G401 (cell line): ENCODE data around the gene PODXL2. TPM values are rescaled to one million over a fixed set of nuclear protein-coding genes. Genes with fewer than 3 reads are reported as not detected.

ENCODE experiments used
- DNase-seq: peaks from one replicate; pipeline ENCODE4 v3.0.0-alpha.2; 2015; ENCODE audit warnings: low spot score
- in situ Hi-C: cut with HindIII; loops from 2 replicates; pipeline ENCODE4 v1.10.0; 2016; ENCODE audit warnings: low sequenced_read_pairs, mixed read lengths
- total RNA-seq: library from RNA; depleted of rRNA; stranded (reverse); fragments of >200 nt; shearing (Covaris generic); gene quantifications from 2 replicates; pipeline ENCODE4 v1.2.3, GENCODE V29; 2014; rRNA removed

Gene PODXL2
- total RNA-seq, 1 experiment from 2014 or later, result 66.7 TPM

DNA sequence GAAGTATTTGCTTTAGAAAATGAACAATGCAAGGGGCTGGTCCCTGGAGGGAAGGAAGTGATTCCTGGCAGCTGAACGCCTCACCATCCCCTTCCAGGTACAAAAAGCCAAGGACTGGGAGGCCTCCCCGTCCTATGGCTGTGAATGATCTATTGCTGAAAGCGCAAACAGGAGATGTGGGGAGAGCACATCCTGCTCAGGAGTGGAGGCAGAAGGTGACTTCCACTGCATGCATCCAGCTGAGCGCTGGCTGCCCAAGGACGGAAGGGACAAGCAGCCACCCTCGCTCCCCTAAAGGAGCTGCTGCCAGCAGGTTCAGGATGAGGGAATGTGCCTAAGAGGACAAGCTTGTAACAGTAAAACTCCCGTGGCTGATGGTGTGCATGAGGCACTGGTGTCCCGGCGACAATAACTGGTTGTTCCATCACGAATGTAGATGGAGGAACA lies 85.2 kb downstream of the PODXL2 start:
- in situ Hi-C loops, result no loop called here
- peak; percentile 35 for DNase-seq

DNA sequence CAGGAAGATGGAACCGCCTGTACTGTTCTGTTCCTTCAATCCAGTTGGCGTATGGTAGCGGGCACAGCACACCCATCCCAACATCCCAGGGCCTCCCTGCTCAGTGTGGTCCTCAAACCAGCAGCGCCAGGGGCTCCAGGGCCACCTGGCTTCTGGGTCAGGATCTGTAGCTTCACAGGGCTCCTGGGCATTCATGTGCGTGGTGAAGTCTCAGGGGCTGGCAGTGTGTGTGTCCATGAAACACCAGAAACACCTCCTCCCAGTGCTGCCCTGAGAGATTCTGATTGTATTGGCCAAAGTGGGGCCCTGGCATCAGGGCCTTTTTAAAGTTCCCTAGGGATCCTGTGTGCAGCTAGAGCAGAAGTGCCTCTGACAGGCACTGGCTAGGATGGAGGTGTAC lies 85.9 kb downstream of the PODXL2 start:
- in situ Hi-C loops, result no loop called here

DNA sequence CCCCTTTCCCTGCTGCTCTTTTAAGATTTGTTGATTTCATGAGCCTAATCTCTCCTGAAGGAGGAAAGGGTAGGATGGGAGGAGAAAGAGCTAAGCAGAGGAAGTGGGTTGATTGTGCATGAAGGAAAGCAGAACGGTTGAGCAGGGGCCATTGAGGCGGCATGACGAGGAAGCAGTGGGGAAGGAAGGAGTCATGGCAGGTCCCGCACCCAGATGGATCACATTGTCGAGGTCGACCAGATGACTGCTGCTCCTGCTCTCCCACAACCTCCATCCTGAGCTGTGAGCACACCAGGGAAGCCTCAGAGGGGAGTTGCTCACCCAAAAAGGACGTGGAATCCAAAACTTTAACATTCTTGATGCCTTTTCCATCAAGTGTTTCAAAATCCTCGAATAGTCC lies 86.5 kb downstream of the PODXL2 start:
- no peak for DNase-seq
- in situ Hi-C loops, result no loop called here

More for the DNA sequence above, 85.9 kb downstream of the PODXL2 start:
- DNase-seq, result peak; percentile 26

DNA sequence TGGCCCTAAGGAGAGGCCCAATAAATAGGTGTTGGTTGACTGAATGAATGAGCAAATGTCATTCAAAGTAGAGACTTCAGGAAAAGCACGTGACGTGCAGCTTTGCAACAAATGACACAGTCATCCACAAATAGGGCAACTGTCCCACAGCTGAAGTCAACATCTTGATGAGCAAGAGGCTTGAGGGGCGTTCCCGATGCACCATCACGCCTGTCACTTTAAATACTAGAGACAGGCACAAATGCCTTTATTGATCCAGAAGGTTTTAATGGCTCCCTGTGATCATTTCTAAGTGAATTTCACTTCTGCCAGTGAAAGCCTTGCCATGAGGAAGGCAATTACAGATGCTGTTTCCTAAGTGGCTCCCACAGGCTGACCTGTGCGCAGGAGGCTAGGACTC lies 87.4 kb downstream of the PODXL2 start:
- in situ Hi-C loops, result no loop called here

DNA sequence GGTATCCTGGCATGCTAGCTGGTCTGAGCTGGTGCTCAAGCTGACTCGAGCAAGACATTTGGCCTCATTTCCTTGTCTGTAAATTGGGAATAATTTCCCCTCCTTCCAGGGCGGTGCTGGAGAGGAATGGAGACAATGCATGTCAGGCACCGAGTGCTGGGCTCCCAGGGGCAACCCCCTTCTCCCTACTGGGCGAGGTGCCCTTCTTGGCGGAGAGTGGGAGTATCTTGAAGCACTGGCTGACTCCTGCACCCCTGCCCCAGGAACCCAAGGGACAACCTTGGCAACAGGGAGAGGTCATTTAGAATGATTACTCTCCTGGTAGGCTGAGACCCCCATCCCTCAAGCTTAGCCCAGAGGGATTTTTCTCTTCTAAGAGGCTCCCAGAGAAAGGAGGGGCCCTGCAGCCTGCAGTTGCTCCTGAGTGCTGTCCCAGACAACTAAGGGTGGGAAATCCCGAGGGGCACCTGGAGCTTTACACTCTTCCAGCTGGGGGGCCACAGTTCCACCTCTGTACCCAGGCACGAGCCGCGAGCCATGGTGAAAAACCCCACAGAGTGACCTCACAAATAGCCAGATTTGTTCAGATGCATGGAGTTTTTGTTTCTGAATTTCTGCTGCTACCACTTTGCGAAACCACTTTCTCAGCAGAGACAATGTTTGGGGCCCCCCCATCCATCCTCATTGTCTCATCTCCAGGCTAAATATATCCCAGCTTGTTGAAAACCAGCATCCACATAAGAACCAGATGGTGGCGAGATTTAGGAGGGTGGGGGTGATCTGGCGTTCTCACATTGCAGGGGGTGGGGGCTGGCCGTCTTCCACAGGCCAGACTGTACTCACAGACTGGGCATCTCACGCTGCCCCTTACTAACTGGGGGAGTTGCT lies 88.6 kb downstream of the PODXL2 start:
- DNase-seq, result peak; percentile 96
- in situ Hi-C loops, result no loop called here

More for the DNA sequence above, 87.4 kb downstream of the PODXL2 start:
- peak; percentile 30 for DNase-seq

- in situ Hi-C loops, result no loop called here
- DNase-seq, result no peak
Observed at GRCh38 chr3:127718245-127718915, 89.4 kb downstream of the PODXL2 start.

GRCh38 chr3:127718916-127719290 lies 89.9 kb downstream of the PODXL2 start:
- DNase-seq, result no peak
- in situ Hi-C loops, result no loop called here

DNA sequence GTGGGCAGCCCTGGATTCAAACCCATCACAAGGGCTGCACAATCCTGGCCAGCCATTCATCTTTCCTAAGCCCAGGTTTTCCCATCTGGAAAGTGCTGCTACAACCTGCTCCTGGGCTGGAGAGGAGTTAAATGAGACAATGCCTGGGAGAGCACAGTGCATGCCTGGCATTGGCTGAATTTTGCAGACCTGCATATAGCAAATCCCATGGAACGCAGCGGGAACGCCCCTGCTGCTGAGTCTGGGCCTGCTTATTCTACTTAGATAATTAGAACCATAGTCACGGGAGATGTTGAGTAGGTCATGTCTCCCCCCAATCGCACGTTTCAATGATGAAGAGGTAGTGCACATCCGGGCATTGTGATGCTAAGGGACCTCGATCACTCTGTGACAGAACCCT lies 90.4 kb downstream of the PODXL2 start:
- DNase-seq, result peak; percentile 24
- in situ Hi-C loops, result no loop called here

GRCh38 chr3:127720161-127720823 lies 91.3 kb downstream of the PODXL2 start:
- in situ Hi-C loops, result no loop called here
- DNase-seq, result no peak

DNA sequence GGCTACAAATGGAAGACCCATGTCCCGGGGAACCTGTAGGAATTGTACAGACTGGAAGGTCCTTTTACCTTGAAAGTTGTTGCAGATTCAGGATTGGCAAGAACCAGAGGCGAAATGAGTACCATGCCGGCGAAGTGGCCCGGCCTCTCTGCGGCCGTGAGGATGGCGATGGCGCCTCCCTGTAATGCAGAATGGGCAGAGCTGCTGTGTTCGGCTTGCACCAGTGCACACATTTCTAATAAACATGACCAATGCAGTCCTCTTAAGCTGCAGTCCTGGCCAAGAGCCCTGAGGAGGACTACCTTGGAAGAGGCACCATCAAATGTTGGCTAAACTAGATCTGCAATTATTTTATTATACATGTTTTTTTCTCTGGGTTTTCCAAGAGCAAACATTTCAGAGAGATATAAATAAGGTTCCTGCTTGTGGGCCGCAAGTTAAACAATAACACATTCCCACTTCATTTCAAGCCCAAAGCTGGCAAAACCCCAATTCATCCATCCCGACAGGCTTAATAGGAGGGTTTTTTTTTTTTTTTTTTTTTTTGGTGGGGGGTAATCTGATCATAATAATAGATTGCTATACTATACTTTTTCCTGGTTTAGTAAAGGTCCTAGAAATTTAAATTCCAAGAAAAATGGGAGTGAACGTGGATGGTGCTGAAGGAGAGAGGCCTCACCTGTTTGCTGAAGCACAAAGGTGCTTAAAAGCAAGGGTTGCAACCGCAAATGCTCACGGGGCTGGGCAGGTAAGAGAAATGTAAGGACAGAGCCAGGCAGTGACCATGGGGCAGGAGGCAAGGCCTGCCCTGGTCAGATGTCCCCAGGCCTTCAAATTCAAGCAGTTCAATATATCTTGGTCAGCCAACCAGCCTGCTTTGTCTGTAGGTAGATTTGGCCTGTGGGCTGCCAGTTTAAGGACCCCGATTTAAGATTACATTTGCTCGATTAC lies 92.3 kb downstream of the PODXL2 start:
- peak; percentile 61 for DNase-seq
- in situ Hi-C loops, result no loop called here

DNA sequence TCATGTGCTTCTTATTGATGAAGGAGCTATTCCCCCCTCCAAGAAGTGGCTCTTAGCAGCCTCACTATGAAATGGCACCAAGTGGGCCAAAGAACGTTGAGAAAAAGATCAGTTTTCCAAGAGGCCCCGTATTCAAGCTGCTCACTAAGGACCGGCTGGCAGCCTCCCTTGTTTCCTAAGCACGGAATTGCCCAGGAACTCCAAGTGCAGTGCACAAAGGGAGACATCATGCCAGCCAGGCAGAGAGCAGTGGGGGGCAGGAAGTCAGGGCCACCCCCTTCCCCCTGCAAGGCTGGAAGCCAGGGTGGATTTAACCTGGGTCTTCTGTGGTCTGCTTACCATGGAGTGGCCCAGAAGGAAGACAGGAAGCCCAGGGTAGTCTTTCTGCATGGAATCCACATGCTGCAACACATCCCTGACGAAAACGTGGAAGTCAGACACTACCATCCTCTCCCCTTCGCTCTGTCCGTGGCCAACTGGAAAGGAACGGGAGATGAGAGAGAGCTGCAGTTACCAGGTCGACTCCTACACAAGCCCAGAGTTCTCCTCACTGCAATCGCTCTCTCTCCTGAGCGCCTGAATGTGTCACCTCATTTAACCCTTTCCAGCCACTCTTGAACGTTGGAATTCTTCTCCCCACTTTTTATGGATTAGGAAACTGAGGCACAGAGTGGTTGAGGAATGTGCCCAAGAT lies 93.3 kb downstream of the PODXL2 start:
- in situ Hi-C loops, result no loop called here
- peak; percentile 77 for DNase-seq

Other genes with a start within 250 kb of the PODXL2 start
- 38.3 and 42.3 TPM in 2 replicates for gene TPRA1, start 38.5 kb upstream of the PODXL2 start, total RNA-seq
- gene MCM2, start 30.8 kb upstream of the PODXL2 start, total RNA-seq, result 257 and 300 TPM in 2 replicates
- gene ABTB1, start 43.8 kb downstream of the PODXL2 start, total RNA-seq, result 4.0 and 4.8 TPM in 2 replicates
- gene MGLL, start 193.3 kb downstream of the PODXL2 start, total RNA-seq, result not detected in 2 replicates